Naive thymus-derived CD8-positive, alpha-beta T cell (primary cell): ENCODE data around the gene TNRC6C. TPM values are rescaled to one million over a fixed set of nuclear protein-coding genes. Genes with fewer than 3 reads are reported as not detected.
A peak's percentile ranks its signal among the peaks of the same experiment; 100 is the strongest.

Source experiments
- ATAC-seq, 2 donors: fragments of 150-1000 bp; cut with Tn5 transposase in 1 of 2; sonication (Bioruptor Pico), chemical (Tn5 transposase) in 1 of 2; 1 replicate in 1 of 2; 2 replicates in 1 of 2; pipeline ENCODE4 v1.10.0; 2021; ENCODE audit warnings: mild to moderate bottlenecking in 2 of 2, moderate library complexity in 2 of 2
- POLR2A ChIA-PET: fragments of 350-600 bp; sonication (Branson Sonifier 250); formaldehyde crosslinking; loops from one replicate; lab custom pipeline; 2021; ENCODE audit warnings: antibody characterized with exemption; lab: Charles Lee
- DNase-seq, 10 donors: peaks; one replicate each; pipeline versions ENCODE4 v3.0.0 to v3.0.0-alpha.2; 2020 to 2022
- H3K27ac Mint-ChIP-seq, 10 donors: one replicate each; pipeline ENCODE4 v1.8.0; 2020 to 2022; ENCODE audit warnings: mild to moderate bottlenecking in 10 of 10, mixed read lengths in 10 of 10, moderate library complexity in 4 of 10, inconsistent platforms in 1 of 10
- H3K27me3 Mint-ChIP-seq, 5 donors: one replicate each; pipeline ENCODE4 v1.8.0; 2021 to 2022; ENCODE audit warnings: mixed read lengths in 5 of 5
- H3K36me3 Mint-ChIP-seq, 3 donors: one replicate each; pipeline ENCODE4 v1.8.0; 2020 to 2022; ENCODE audit warnings: mixed read lengths in 3 of 3, mild to moderate bottlenecking in 2 of 3, inconsistent platforms in 1 of 3
- H3K4me1 Mint-ChIP-seq, 4 donors: one replicate each; pipeline ENCODE4 v1.8.0; 2021 to 2022; ENCODE audit warnings: mixed read lengths in 4 of 4
- H3K4me3 Mint-ChIP-seq, 10 donors: one replicate each; pipeline ENCODE4 v1.8.0; 2020 to 2022; ENCODE audit warnings: mild to moderate bottlenecking in 10 of 10, mixed read lengths in 10 of 10, moderate library complexity in 6 of 10, inconsistent platforms in 1 of 10
- H3K9me3 Mint-ChIP-seq, 9 donors: one replicate each; pipeline ENCODE4 v1.8.0; 2020 to 2022; ENCODE audit warnings: mixed read lengths in 9 of 9, mild to moderate bottlenecking in 3 of 9, inconsistent platforms in 1 of 9, moderate library complexity in 1 of 9
- polyA plus RNA-seq, 3 donors: library from polyadenylated mRNA; unstranded; fragments of 300-500 nt; fragmentation: Illumina TruSeq; gene quantifications; one replicate each; pipeline ENCODE4 v1.2.3, GENCODE V29; 2021
- total RNA-seq, 8 experiments: library from RNA in 2 of 8; stranded (reverse) in 2 of 8; gene quantifications; one replicate each; pipeline ENCODE4 v1.2.3 and lab custom pipeline; 2021 to 2026

TNRC6C gene
- total and polyA plus RNA-seq, 5 experiments from 2014 or later: 4.9 to 116 (median 8.6) TPM

DNA sequence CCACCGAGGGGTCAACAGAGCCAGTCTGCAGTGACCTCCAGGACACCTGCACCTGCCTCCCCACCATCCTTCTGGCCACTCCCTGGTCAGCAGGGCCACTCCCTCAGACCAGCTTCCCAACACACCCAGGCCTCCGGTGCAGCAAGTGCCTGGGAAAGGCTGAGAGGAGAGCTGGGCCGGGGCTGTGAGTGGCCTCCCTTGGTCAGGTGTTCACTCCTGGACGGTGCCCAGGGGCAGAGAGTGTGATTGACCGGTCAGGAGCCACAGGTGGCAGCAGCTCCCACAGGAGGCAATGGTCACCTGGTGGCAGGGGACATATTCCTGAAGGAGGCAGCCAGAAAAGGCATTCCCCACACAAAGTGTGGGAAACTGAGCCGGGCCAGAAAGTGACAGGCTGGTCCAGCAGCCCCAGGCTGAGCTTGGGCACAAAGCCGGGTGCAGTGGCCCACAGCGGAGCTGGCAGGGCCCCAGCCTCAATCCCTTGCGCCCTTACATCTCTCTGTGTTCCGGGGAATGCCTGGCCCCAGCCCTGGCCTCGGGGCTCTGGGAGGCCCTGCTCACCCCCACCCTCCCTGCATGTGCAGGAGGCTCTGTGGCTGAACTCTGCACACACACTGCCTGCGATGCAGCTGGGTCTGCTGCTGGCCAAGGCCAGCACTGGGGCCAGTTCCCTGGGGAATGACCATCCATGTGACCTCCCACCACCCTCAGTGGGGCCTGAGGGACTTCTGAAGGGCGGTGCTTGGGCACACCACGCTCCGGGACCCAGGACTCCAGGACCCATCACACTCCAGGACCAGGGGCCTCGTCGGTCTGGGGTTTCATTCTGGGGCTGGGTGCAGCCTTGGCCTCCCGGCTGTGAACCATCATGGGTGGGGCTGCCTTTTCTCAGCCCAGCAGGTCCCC, 186.5 kb downstream of the TNRC6C start:
- H3K9me3 Mint-ChIP-seq: peaks cover 0 to 2% (median 0%) of the 10 kb centered on the region in 9 donors
- H3K4me3 Mint-ChIP-seq: no peak overlapping the region
- POLR2A ChIA-PET: interaction anchor here (1.0 to 30.2 kb wide), 5 partner anchors 9 to 36 kb away, joined by 3 to 1112 read pairs (median 11); partner anchors contain the start of genes TMC6 and TMC8
- peak overlapping the region in 8 of 10 donors; percentile 15 to 85 (median 70) for H3K27ac Mint-ChIP-seq
- no peak for DNase-seq
- no peaks in the 10 kb centered on the region for H3K27me3 Mint-ChIP-seq
- peaks cover 0 to 18% (median 8%) of the 10 kb centered on the region in 3 donors for H3K36me3 Mint-ChIP-seq
- peaks cover 18 to 67% (median 53%) of the 10 kb centered on the region in 4 donors for H3K4me1 Mint-ChIP-seq
- ATAC-seq: no peak

DNA sequence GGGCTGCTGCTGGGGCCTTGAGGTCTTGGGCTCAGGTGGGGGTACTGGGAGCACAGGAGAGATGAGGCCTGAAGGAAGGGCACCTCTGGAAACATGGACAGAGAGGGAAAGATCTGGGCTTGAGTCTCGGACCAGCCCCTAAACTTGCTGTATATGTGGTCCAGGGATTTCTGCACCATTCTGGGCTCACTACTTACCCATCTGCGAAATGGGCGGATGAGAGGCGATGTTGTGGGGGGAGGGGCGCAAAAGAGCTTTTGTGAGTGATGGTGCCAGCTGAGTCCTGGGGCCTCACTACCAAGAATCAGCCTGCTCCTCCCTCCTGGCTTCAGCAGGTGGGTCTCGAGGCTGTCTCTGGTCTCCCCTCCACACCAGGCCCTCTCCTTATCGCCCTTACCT, 188.0 kb downstream of the TNRC6C start:
- Mint-ChIP-seq H3K4me3 (peak overlapping the region in 1 of 10 donors; percentile 45), H3K4me1 (peaks cover 13 to 64% (median 43%) of the 10 kb centered on the region in 4 donors), H3K27ac (peak overlapping the region in 2 of 10 donors; percentile 33 to 76), H3K36me3 (peaks cover 0 to 9% (median 5%) of the 10 kb centered on the region in 3 donors), H3K27me3 (no peaks in the 10 kb centered on the region), H3K9me3 (no peaks in the 10 kb centered on the region)
- DNase-seq (no peak), ATAC-seq (no peak)
- POLR2A ChIA-PET: interaction anchor here (1.0 to 30.2 kb wide), 4 partner anchors 9 to 37 kb away, joined by 3 to 1112 read pairs (median 309); partner anchors contain the start of genes TMC6 and TMC8

DNA sequence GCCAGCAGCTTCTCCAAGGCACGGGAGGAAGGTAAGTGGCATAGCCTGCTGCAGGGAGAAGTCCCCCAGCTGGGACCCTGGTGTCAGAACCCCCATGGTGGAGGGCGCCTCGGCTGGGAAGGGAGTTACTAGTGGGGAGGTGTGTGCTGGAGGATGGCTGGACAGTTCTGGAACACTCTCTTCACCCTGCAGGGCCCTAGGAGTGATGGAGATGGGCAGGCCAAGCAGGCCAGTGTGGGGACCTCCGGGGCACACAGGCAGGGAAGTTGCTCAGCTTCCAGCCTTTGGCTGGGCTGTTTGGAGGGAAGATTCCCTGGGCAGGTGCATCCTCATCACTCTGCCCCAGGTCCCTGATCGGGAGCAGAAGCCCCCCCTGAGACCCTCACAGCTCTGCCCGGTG, 188.4 kb downstream of the TNRC6C start:
- no peak for ATAC-seq
- POLR2A ChIA-PET: interaction anchor here (0.5 to 30.2 kb wide), 5 partner anchors 9 to 38 kb away, joined by 3 to 1112 read pairs (median 3); partner anchors contain the start of genes TMC6 and TMC8
- Mint-ChIP-seq H3K27me3 (no peaks in the 10 kb centered on the region), H3K4me1 (peaks cover 13 to 62% (median 39%) of the 10 kb centered on the region in 4 donors), H3K4me3 (no peak overlapping the region), H3K27ac (peak overlapping the region in 1 of 10 donors; percentile 80), H3K9me3 (no peaks in the 10 kb centered on the region), H3K36me3 (peaks cover 0 to 6% (median under 1%) of the 10 kb centered on the region in 3 donors)
- no peak for DNase-seq

DNA sequence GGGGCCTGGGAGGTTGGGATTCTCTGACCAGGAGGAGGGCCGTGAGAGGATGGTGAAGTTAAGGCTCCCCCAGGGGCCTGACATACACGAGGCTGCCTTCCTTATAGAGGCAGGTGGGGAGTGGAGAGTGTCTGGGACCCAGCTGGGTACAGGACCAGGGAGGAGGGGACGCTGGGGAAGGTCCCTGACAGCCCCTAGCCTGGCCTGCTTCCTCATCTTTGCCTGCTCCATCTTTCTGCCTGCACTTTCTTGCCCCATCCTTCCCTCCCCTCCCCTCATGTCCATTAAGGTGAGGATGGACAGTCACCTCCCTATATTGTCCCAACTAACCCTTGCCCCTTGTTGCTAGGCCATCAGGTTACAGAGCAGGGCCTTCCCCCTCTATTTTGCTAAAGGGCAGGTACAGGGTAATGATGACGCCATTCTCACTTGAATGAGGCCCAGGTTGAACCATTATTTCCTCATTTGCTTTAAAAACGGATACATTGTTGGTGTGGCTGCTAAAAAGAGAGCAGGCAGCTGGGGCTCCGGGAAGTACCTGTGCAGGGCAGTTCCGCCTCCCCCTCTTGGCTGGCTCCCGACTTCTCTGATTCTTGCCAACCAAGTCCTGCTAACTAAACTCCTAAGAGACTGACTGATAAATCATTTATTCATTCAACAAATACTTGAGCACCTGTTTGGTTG, 189.0 kb downstream of the TNRC6C start:
- Mint-ChIP-seq H3K4me1 (peaks cover 13 to 56% (median 34%) of the 10 kb centered on the region in 4 donors), H3K4me3 (peak overlapping the region in 1 of 10 donors; percentile 2), H3K27me3 (no peaks in the 10 kb centered on the region), H3K27ac (peak overlapping the region in 7 of 10 donors; percentile 19 to 80 (median 54)), H3K36me3 (peaks cover 0 to 4% (median 0%) of the 10 kb centered on the region in 3 donors), H3K9me3 (no peaks in the 10 kb centered on the region)
- ATAC-seq (peak; percentile 56 to 88), DNase-seq (peak in 1 of 10 donors; percentile 69)
- POLR2A ChIA-PET: interaction anchor here (0.5 to 30.2 kb wide), 5 partner anchors 10 to 38 kb away, joined by 3 to 1112 read pairs (median 3); partner anchors contain the start of genes TMC6 and TMC8

DNA sequence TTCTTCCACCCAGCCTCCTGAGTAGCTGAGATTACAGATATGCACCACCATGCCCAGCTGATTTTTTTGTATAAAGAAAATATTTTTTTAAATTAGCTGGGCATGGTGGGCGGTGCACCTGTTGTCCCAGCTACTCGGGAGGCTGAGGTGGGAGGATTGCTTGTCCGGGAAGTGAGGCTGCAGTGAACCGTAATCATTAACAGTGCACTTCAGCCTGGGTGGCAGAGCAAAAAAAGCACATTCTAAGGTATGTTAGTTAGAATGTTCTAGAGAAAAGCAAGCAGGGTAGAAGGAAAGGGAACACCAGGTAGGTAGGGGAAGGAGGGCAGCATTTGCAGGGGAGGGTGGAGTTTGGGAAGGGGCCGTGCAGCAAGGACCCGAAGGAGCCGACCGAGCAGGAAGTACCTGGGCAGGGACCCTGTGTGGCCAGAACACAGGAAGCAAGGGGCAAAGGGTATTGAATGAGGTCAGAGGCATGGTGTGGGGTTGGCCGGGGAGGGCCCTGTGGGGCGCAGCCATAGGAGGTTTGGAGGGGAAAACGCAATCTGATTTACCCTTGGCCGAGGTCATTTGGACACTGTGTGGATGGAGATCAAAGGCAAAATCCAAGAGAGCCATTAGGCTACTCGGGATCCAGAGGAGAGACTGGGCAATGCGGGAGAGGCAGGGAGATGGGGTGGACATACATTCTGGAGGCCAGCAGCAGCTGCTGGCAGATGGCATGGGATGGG, 189.9 kb downstream of the TNRC6C start:
- Mint-ChIP-seq H3K27me3 (no peaks in the 10 kb centered on the region), H3K4me3 (no peak overlapping the region), H3K9me3 (no peaks in the 10 kb centered on the region), H3K36me3 (no peaks in the 10 kb centered on the region), H3K27ac (peak overlapping the region in 5 of 10 donors; percentile 16 to 89 (median 44)), H3K4me1 (peaks cover 10 to 50% (median 26%) of the 10 kb centered on the region in 4 donors)
- ATAC-seq (no peak), DNase-seq (no peak)
- POLR2A ChIA-PET: interaction anchor here (0.6 to 30.2 kb wide), 4 partner anchors 23 to 538 kb away, joined by 3 to 1112 read pairs (median 312); partner anchors contain the start of genes TMC6 and TMC8

DNA sequence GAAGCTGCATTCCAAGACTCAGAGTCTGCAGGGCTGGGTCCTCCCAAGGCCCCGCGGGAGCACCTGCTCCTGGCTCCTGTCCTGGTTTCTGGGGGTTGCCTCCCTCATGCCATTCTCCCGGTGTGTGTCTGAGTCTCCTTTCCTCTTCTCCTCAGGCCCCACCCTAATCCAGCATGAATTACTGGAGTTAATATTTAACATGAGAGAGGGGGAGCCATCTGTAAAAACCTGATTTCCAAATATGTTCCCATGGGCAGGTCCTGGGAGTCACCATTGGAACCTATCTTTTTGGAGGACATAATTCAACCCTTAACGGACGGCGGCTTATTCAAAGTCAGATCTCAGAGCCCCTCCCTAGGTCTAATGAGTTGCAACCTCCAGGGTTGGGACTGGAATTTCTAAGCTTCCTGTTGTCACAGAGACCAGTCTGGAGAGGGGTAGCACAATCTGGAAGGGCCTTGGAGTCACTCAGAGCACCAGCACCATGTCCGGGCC, 193.1 kb downstream of the TNRC6C start:
- no peak overlapping the region for H3K27ac Mint-ChIP-seq
- H3K27me3 Mint-ChIP-seq: no peaks in the 10 kb centered on the region
- no peak overlapping the region for H3K4me3 Mint-ChIP-seq
- H3K4me1 Mint-ChIP-seq: peaks cover 5 to 46% (median 13%) of the 10 kb centered on the region in 4 donors
- no peak for DNase-seq
- POLR2A ChIA-PET: interaction anchor here (0.6 to 1.8 kb wide), 6 partner anchors 8 to 35 kb away, joined by 3 to 8 read pairs (median 4); no protein-coding TSS in a partner anchor
- no peaks in the 10 kb centered on the region for H3K36me3 Mint-ChIP-seq
- ATAC-seq: no peak
- H3K9me3 Mint-ChIP-seq: no peaks in the 10 kb centered on the region

DNA sequence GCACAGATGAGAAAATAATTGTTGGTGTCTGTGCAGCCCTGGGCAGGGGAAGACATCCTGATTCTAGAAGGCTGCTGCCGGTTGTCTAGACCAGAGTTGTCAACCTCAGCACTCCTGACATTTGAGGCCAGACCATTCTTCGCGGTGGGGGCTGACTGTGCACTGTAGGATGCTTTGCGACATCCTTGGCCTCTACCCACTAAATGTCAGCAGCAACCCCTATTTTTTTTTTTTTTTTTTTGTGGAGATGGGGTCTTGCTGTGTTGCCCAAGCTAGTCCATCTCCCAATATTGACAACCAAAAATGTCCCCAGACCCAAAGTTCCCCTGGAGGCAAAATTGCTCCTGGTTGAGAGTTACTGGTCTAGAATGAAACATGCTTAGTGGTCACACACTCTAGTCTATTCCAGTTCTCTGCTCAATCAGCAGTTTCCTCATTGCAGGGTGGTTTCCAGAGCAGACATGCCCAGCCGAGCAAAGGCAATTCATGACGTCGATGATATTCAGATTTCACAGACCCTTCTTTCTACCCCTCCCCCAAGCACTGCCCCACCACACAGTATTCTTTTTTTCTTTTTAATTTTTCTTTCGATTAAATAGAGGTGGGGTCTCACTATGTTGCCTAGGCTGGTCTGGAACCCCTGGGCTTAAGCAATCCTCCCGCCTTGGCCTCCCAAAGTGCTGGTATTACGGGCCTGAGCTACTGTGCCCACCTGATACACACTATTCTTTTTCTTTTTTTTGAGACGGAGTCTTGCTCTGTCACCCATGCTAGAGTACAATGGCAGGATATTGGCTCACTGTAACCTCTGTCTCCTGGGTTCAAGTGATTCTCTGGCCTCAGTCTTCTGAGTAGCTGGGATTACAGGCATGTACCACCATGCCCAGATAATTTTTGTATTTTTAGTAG, 196.7 kb downstream of the TNRC6C start:
- H3K4me3 Mint-ChIP-seq: peak overlapping the region in 1 of 10 donors; percentile 9
- H3K27me3 Mint-ChIP-seq: no peaks in the 10 kb centered on the region
- peak overlapping the region in 4 of 10 donors; percentile 7 to 71 (median 51) for H3K27ac Mint-ChIP-seq
- H3K36me3 Mint-ChIP-seq: no peaks in the 10 kb centered on the region
- peaks cover 0 to 32% (median under 1%) of the 10 kb centered on the region in 4 donors for H3K4me1 Mint-ChIP-seq
- POLR2A ChIA-PET: interaction anchor here (0.6 to 1.0 kb wide), 2 partner anchors 21 to 699 kb away, joined by 3 to 5 read pairs; no protein-coding TSS in a partner anchor
- DNase-seq (no peak), ATAC-seq (peak; percentile 35 to 65)
- no peaks in the 10 kb centered on the region for H3K9me3 Mint-ChIP-seq

Other genes starting within 250 kb of the TNRC6C start
- 100 to 1,000 TPM; 809 to 819 TPM for gene TMC6, start 170.1 kb downstream of the TNRC6C start, total RNA-seq
- gene TMC6, start 170.1 kb downstream of the TNRC6C start, polyA plus RNA-seq: 100 to 1,000 TPM; 186 to 253 (median 209) TPM
- gene TMC8, start 172.1 kb downstream of the TNRC6C start, total RNA-seq: 100 to 1,000 TPM; 367 to 370 TPM
- gene TMC8, start 172.1 kb downstream of the TNRC6C start, polyA plus RNA-seq: 100 to 1,000 TPM in 1 of 3 donors, 10 to 100 TPM in 2; 62.5 to 141 (median 72.9) TPM
- under 1 TPM in 1 of 2 experiments, not detected in 1; 0.60 TPM for gene C17orf99, start 187.7 kb downstream of the TNRC6C start, total RNA-seq
- not detected for gene C17orf99, start 187.7 kb downstream of the TNRC6C start, polyA plus RNA-seq
- gene SYNGR2, start 209.9 kb downstream of the TNRC6C start, total RNA-seq: 10 to 100 TPM; 58.1 to 66.6 TPM
- 100 to 1,000 TPM in 1 of 3 donors, 10 to 100 TPM in 2; 88.4 to 108 (median 92.1) TPM for gene SYNGR2, start 209.9 kb downstream of the TNRC6C start, polyA plus RNA-seq
- not detected for gene TK1, start 228.3 kb downstream of the TNRC6C start, total RNA-seq
- 1 to 10 TPM in 1 of 3 donors, under 1 TPM in 1, not detected in 1; 0.18 to 1.1 TPM for gene TK1, start 228.3 kb downstream of the TNRC6C start, polyA plus RNA-seq
- gene AFMID, start 228.7 kb downstream of the TNRC6C start, total RNA-seq: 1 to 10 TPM; 1.8 to 2.4 TPM
- gene AFMID, start 228.7 kb downstream of the TNRC6C start, polyA plus RNA-seq: 1 to 10 TPM in 2 of 3 donors, under 1 TPM in 1; 0.41 to 1.7 (median 1.6) TPM